OCI-LY3 (cell line): ENCODE measurements around the gene NR5A1.

ENCODE experiments used
- EZH2phosphoT487 ChIP-seq: fragments of 200-600 bp; shearing (Covaris generic); IDR thresholded peaks from 2 replicates; pipeline ENCODE4 v1.6.1; 2018; ENCODE audit warnings: antibody characterized with exemption, mixed run types, low read depth
- TF ChIP-seq, protein P1 (sequence below): fragments of 200-600, 300-600 bp; sonication (generic); IDR thresholded peaks from 2 replicates; pipeline ENCODE4 v1.5.1; 2014; ENCODE audit warnings: antibody characterized with exemption, low read length, low read depth

DNA sequence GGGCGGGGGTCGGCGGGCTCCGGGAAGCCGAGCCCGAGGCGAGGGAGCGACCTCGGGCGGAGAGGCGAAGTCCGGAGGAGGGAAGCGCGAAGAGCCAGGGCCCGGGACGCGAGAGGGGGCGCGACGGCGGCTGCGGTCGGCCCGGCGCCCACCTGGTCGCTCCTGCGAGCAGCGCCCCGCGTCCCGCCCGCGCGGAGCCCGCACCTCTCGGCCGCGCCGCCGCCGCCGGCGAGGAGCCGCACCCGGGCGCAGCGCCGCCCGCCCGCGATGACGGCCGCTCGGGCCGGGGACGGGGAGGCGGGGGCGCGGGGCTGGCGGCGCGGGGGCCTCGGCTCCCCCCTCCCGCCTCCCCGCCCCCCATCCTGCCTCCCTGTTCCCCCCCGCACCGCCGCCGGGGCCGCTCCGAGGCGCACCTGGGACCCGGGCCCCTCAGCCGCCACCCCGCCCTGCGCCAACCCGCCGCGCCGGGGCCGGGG, 2.6 kb downstream of the NR5A1 start:
- TF ChIP-seq, protein P1, sequence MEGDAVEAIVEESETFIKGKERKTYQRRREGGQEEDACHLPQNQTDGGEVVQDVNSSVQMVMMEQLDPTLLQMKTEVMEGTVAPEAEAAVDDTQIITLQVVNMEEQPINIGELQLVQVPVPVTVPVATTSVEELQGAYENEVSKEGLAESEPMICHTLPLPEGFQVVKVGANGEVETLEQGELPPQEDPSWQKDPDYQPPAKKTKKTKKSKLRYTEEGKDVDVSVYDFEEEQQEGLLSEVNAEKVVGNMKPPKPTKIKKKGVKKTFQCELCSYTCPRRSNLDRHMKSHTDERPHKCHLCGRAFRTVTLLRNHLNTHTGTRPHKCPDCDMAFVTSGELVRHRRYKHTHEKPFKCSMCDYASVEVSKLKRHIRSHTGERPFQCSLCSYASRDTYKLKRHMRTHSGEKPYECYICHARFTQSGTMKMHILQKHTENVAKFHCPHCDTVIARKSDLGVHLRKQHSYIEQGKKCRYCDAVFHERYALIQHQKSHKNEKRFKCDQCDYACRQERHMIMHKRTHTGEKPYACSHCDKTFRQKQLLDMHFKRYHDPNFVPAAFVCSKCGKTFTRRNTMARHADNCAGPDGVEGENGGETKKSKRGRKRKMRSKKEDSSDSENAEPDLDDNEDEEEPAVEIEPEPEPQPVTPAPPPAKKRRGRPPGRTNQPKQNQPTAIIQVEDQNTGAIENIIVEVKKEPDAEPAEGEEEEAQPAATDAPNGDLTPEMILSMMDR = no peak
- TF ChIP-seq EZH2phosphoT487 = no peak
